Right kidney (tissue), 9 donors: ENCODE measurements around the gene NUP88.
"Not testable (repeated sequence)": the region's sequence is repeated elsewhere in the genome, so short reads cannot be mapped to it uniquely, and the experiment has no call there.

Source experiments
- DNase-seq: peaks from one replicate; pipeline ENCODE4 v3.0.0-alpha.2; 2016
- long read RNA-seq, 8 donors: transcript quantifications; one replicate each; lab custom pipeline, GENCODE V29; 2026

NUP88 gene
- long read RNA-seq, donor 1, transcript NUP88-207 (17 exons, 2,916 nt), result major isoform, 9 of 21 reads
- long read RNA-seq, donor 1, partial matches to known transcripts, result 10 of 21 reads
- long read RNA-seq, donor 1, other reads (novel, unspliced or antisense), result 0 of 21 reads
- long read RNA-seq, donor 2, partial matches to known transcripts, result 0 of 6 reads
- long read RNA-seq, donor 2, other reads (novel, unspliced or antisense), result 0 of 6 reads
- long read RNA-seq, donor 3, partial matches to known transcripts, result 0 of 3 reads
- long read RNA-seq, donor 3, other reads (novel, unspliced or antisense), result 0 of 3 reads
- long read RNA-seq, donor 4, partial matches to known transcripts, result 31 of 84 reads
- long read RNA-seq, donor 4, other reads (novel, unspliced or antisense), result 48 of 84 reads
- long read RNA-seq, donor 5, partial matches to known transcripts, result 0 of 4 reads
- long read RNA-seq, donor 5, other reads (novel, unspliced or antisense), result 0 of 4 reads
- long read RNA-seq, donor 6, partial matches to known transcripts, result 0 of 5 reads
- long read RNA-seq, donor 6, other reads (novel, unspliced or antisense), result 0 of 5 reads
- long read RNA-seq, donor 7, result 0 reads
- long read RNA-seq, donor 8, transcript NUP88-207 (17 exons, 2,916 nt), result major isoform, 6 of 8 reads
- long read RNA-seq, donor 8, partial matches to known transcripts, result 0 of 8 reads
- long read RNA-seq, donor 8, other reads (novel, unspliced or antisense), result 0 of 8 reads

DNA sequence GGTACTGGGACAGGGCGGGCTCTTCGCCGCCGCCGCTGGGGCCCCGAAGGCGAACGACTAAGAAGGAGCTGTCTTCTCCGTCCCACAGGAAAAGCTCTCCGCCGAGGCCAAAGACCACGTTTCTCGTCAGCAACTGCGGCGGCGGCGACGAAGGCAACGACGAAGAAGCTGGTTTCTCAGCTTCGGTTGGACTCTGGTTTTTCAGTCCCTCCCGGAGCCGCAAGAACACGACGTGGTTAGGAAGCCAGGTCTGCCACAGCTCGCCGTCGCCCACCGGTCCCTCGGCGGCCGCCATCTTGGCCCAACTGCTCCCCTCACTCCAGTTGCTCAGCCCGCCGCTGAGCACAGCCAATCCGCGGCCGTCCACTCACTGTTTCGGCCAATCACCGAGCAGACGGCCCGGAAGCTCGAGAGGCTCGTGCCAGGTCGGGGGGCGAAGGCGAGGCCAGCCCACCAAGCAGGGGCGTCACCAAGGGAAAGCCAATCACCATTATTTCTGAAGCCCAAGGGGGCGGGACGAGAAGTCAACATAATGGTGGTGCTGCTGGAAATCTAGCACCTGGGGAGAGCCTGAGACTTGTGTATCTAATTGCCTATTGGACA lies at the start of gene NUP88:
Gene NUP88 (minus strand): TSS at position 307 of the 603 bp plus-strand sequence. CDS start 12 bp downstream, at position 295.
- peak; percentile 95 for DNase-seq

DNA sequence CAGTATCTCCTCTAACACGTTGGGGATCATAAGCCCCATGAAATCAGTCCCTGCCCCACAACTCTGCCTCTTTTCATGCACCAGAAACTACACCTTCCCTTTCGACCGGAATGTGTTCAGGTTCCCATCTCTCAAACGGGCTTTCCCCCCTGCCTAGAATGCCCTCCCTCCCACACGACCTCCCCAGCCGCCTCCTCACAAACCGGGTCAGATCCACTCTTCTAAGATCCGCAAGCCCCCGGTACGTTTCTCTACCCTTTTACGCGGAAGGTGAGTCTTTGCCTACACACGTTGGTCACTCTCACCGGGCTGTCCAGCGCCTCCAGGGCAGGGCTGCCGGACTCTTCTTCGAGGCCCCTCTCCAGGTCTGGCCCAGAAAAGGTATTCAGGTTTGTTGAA lies 48.6 kb upstream of the NUP88 start:
- DNase-seq, result no peak

DNA sequence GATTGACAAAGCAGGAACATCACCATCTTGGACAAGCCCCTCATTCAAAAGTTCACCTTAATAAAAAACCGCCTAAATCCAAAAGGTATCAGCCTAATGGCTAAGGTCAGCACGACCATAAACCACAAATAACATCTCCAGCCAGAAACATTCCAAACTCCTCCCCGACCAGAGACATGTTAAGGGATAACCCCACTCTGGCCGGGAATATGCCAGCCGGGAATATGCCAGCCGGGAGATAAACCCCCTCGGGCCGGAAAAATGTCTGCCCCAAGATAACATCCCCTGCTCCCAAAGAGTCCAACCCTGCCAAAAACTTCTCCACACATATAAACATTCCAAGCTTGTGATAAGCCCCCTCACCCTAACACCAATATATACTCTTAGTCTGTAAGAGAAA lies 48.0 kb upstream of the NUP88 start:
- DNase-seq, result no peak

DNA sequence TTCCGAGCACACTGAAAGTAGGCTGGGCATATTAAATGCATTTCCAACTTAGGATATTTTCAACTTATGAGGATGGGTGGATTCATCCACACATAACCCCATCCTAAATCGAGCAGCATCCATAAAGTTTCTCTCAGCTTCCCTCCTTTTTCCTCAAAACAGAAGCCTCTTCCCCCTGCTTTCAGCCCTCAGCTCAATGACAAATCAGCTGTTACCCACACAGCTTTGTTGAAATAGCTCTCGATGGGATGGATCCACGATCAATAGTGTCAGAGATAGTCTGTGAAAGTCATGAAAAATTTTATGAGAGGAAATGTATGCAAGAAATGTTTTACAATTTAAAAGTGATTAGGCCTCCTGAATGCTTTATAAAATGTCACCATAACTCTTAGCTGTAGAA lies 46.8 kb upstream of the NUP88 start:
- DNase-seq, result no peak

DNA sequence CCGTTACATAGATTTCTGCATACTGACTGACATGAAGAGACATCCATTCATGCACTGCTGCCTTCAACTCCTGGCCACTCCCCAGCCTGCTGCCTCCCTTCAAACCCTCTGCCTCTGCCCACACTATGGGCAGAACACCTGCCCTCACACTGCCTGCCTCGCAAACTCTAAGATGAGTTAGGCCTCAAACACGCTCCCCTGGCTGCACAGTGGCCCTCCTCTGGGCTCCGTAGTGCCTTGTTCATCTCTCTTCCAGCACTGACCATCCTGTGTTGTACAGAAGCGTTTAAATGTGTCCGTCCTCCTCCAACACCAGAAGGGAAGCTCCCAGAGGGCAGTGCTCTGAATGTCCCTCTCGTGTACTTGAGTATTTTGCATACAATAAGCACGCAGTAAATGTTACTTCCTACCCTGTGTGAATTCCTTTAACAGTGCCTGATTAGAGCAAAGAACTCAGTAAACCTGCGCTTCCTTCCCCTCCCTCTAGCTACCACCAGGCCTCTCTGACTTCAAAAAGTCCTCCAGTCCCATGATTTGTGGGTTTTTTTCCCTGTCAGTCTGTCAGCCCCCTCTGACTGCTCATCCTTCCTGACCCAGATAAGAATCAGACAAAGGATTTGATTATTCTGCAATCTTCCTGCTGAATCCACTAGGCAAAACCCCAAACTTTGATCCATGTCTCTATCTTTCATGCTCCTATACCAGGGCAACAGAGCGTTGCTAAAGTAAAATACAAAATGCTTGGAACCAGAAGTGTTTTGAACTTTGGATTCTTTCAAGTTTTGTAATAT lies 45.5 kb upstream of the NUP88 start:
- no peak for DNase-seq

DNA sequence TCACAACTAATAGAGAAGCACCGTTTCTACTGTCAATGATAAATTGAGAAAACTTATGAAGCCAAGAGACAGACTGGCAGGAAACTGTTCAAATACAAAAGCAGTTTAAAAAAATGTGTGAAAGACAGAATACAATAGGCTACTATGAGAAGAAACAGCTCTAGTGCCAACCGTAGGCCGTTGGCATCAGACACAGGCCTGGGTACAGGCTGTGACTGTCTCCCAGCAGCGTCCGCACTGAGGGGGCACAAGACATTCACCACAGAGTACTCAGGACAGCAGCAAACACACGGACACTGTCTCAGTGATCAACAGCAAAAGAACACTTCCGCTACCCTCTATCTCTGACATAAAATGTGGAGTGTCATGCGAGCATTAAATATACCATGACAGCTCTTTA lies 27.3 kb upstream of the NUP88 start:
- no peak for DNase-seq

DNA sequence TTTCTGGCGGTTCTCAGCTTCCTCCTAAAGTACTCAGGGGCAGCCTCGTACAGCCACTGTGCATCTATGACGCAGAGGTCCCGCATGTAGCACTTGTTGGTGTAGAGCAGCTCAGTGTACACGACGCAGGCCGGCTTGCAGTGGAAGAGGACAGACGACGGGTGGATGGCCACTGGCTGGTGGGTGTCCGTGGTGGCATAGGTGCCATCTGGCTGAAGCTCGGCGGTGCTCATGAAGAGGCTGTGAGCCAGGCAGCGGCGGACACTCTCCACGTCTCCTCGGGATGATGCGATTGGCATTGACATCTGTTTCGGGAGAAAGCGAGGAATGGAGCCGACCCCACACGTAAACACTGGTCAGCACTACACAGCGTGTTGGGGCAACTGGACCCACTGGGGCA lies 24.7 kb upstream of the NUP88 start:
- no peak for DNase-seq

DNA sequence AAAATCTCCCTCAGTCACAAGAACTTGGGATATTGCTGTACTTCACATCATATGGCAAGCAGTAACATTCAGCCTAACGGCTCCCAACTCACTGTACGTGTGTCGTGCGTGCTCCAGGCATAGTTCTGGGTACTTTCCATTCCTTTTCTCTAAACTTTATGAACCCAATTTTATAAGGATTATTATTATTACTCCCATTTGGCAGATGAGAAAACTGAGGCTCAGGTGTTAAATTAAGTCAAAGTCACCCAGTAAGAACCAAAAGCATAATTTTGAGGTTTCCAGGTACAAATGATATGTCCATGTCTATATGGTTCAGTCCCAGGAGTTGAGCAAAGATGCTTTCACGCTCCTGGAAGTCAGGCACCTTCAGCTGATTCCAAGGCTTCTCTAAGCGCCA lies 24.3 kb upstream of the NUP88 start:
- no peak for DNase-seq

DNA sequence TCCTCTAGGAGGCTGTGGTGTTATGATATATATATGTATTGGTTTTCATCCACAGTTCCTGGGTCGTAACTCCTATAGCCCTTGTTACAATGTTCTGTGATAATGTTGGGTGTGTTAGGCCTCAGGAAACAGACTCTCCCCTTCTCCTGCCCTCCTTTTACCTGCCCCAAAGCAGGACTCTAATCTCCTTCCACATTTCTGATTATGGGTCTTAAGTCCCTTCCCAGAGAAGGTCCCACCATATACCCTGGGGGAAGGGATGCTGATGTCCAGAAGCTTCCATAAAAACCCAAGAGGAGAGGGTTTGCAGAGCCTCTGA lies 19.9 kb upstream of the NUP88 start:
- no peak for DNase-seq

DNA sequence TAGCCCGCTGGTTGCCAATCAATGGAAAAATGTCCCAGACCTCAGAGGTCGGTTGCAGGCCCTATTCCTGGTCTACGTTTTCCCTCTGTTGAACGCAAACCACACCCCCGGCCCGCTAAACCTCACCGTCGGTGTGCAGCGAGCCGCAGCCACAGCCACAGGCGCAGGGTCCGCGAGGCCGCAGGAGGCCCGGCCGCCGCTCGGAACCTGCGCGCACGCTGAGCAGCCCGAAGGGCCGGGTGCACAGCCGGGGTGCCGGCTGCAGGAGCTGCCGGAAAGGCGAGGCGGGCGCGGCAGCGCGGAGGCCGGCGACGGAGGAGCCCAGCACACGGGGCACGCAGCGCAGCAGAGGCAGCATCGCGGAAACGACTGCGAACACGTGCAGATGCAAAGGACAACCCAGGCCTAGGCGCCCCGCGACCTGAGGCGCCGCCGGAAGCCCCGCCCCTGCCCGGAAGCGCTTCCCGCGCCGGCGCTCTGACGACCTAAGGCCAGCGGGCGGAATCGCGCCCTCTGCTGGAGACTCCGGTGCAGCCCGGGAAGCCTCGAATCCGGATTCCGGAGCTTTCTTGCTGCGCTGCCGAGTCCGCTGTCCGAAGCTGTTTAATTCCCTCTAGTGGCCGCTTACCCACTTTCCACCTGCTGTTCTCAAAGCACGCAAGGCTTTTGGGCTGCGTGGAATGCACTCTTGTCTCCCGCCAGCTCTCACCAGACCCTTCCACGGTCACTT lies 19.4 kb upstream of the NUP88 start, which contains the start of gene C1QBP:
Gene C1QBP (minus strand): TSS at position 440 of the 730 bp plus-strand sequence. CDS start 82 bp downstream, at position 358.
- DNase-seq, result peak; percentile 97

DNA sequence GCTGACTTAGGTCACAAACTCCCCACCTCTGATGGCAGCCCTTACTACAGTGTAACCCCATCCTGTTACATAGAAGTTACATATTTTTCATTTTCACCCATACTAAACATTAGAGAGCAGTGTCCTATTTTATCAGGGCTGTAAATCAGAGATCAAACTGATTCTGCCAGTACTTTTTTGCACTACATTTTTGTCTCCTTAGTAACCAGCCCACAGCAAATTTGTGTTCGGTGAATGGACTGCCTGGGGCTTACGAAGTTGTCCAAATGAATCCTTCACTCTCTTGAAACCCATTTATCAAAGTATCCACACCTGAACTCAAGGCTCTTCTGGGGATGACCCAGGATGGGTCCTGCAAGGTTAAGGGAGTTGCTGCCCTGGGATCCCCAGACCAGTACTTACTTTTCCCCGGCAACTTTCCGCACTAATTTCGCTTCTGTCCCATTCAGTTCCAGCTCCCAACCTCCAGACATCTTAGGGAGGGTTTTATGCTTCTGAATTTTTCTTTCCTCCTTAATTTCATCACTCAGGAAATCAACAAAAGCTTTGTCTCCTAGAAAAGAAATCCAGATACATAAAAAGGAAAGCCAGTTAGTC lies 18.4 kb upstream of the NUP88 start:
- no peak for DNase-seq

DNA sequence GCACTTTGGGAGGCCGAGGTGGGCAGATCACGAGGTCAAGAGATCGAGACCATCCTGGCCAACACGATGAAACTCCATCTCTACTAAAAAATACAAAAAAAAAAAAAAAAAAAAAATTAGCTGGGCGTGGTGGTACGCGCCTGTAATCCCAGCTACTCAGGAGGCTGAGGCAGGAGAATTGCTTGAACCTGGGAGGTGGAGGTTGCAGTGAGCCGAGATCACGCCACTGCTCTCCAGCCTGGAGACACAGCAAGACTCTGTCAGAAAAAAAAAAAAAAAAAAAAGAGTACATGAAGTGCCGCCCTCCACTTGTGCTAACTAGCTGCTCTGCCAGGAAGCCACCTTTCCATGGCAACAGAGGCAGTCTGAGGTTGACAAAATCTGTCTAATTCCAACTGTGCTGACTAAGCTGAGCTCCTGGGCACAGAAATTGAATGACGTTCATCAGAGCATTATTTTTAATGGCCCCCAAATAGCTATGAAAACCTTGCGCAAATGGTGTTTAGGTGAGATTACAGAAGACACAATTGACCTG lies 16.4 kb upstream of the NUP88 start:
- DNase-seq, result not testable (repeated sequence)

DNA sequence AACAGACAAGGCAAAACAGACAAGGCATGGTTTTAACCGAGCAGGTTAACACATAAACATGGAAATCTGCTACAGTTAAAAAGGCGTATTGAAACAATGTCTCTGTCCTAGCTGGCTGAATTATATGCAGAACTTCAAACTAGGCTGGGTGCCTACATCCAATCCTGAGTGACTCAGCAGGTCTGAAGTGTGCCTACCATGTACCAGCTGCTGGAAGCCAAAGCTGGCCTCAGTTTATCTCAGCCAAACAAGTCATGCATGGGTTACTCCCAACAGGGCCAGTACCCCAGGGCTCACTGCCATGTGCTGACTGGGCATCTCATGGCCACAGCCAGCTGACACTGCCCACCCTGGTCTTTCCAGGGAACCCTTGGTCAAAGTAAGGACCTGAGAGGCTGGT lies 15.5 kb upstream of the NUP88 start:
- no peak for DNase-seq

DNA sequence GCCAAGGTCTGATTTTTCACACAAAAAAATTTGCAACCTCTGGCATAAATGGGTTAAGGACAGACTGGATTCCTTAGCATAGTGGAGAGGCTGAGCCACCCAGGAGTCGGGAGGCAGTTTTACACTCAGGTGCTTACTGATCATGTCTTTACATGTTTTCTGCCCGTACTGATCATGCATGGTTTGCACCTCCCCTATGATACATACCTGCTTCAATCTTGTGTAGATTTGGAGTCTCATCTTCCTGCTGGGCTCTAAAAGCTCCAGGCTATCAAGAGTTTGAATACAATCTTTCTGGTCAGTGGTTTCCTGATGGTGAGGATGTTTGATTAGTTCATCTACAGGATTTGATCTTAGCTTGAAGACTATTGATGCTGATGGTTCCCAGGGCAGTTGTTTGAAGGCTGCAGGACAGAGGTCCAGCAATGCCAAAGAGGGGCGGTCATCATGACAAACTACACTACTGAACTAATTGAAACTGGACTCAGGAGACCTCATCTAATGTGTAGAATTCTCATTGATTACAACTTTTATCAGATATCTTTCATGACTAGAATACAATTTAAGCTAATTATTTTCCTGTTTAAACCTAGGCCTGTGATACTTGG lies 12.6 kb upstream of the NUP88 start:
- DNase-seq, result no peak

DNA sequence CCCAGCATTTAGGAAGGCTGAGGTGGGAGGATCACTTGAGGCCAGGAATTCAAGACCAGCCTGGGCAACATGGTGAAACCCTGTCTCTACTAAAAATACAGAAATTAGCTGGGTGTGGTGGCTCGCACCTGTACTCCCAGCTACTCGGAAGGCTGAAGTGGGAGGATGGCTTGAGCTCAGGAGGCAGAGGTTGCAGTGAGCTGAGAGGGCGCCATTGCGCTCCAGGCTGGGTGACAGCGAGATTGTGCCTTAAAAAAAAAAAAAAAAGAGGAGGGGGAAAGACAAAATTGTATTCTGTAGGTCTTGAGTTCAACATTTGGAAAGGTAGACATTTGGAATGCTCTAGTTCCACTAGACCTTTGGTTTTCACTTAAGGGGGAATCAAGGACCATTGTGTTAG lies 11.8 kb upstream of the NUP88 start:
- not testable (repeated sequence) for DNase-seq

DNA sequence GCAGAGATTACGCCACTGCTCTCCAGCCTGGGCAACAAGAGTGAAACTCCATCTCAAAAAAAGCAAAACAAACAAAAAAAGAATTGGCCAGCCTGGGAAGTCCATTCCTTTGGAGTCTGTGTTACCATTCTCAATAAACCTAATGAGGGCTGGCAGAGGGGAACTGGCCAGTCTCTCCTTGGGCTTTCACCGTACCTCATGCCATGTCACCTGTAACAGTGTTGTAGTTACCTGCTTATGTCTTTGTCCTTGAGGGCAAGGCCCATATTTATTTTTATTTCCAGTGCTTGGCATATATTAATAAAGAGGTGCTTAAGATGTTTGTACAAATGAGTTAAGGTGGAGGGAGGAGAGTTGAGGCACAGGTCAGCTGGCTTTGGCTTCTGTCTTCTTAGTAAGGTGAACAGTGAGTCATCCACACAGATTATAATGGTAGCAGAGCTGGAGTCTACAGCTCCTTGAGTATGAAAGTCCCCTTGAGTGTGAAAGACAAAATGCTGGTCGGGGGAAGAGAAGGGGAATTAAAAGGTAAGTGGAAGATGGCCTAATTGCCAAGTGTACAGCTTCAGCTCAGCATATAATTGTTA lies 11.0 kb upstream of the NUP88 start:
- DNase-seq, result no peak

DNA sequence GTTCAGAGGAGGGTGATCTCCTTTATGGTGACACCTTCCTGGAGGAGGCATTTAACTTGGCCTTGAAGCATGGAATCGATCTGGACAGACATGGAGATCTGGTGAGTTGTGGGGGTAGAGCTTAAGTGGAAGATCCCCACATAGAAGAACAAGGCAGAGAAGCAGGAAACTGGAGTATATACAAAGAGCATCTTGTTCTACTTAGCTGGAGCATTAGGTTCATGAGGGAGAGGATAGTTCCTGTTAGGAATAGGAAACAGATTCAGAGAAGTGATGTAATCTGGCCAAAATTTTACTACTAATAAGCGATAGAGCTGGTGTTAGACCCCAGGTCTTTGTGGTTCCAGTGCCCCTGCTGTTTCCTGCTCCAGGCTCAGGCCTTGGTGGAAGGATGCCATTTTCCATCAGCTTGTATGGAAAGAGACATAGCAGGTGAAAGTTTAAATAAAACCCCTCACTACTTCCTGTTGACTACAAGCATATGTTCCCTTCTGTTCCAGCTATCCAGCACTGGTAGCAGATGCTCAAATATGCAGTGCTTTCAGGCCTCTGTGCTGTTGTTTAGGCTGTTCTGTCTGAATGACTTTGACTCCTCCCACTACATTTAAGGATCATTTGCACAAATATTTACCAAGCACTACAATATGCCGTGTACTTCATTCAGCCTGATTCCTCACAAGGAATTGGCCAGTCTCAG lies 9.9 kb upstream of the NUP88 start:
- DNase-seq, result no peak

DNA sequence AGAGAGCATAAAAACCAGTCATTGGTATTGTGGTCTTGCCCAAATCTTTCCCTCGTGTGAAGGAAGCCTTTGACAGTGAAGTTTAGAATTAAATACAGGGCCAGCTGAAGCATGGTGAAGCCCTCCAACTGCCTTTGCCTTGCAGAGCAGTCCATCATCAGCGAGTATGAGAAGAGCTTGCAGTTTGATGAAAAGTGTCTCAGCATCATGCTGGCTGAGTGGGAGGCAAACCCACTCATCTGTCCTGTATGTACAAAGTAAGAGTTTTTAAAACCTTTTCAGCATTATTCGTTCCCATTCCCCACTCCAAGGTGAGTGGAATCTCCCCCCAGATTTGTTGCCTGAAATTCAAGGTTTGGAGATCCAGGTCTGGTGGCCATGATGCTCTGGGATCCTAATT lies 6.4 kb upstream of the NUP88 start:
- no peak for DNase-seq

DNA sequence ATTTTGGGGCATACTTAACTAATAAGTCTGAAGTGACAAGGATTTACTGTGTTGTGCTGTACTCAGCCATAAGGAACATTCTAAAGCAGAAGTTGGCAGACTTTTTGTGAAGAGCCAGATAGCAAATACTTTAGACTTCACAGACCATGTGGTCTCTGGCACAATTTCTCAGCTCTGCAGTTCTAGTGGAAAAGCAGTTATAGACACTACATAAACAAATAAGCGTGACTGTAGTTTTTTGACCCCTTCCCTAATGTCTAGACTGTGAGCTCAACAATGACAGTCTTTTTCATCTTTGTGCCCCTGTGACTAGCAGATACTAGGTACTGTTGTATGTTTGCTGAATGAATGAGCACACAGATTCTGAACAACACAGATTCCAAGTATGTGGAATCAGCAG lies 5.4 kb upstream of the NUP88 start:
- no peak for DNase-seq

DNA sequence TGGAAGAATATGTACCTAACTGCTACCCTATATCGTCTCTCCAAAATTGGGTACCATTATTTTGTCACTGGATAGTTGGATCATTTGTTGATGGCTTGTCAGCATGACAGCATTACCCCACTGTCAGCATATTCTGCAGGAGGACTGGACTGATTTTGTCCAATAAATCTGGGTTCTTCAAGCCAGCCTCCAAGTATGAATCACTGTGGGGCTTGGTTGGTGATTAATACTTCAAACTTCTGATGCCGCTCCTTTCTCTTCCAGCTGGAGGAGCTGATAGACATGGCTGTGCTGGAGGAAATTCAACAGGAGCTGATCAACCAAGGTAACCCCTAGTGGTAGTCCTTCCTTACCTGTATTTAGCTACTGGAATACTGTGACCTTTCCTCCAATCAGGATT lies 3.0 kb upstream of the NUP88 start:
- DNase-seq, result no peak
